GM12891 (cell line): ENCODE data around the gene NDUFV3.
"Not testable (repeated sequence)": the region's sequence is repeated elsewhere in the genome, so short reads cannot be mapped to it uniquely, and the experiment has no call there.

Experiments used
- POLR2A ChIP-seq: IDR thresholded peaks from 2 replicates; pipeline ENCODE4 v1.6.1; 2011; ENCODE audit warnings: low read depth, low read length, control low read depth
- POU2F2 ChIP-seq: IDR thresholded peaks from 2 replicates; pipeline ENCODE4 v1.6.1; 2011; ENCODE audit warnings: low read depth, mild to moderate bottlenecking, control low read depth, low read length, moderate library complexity
- SPI1 ChIP-seq: IDR thresholded peaks from 2 replicates; pipeline ENCODE4 v1.6.1; 2011; ENCODE audit warnings: low read depth, low read length, control low read depth
- TAF1 ChIP-seq: IDR thresholded peaks from 2 replicates; pipeline ENCODE4 v1.6.1; 2011; ENCODE audit warnings: low read depth, low read length, control low read depth

- not testable (repeated sequence) for TF ChIP-seq POLR2A, POU2F2, SPI1, TAF1
Measured at GRCh38 chr21:42927474-42928200, 34.5 kb downstream of the NDUFV3 start.
